GM12878 (cell line): ENCODE measurements around the gene KIAA0825. TPM values are rescaled to one million over a fixed set of nuclear protein-coding genes. Genes with fewer than 3 reads are reported as not detected.

Experiments
- ELK1 ChIP-seq: IDR thresholded peaks from 2 replicates; pipeline ENCODE4 v1.6.1; 2012; ENCODE audit warnings: low read depth, low read length, improper control_type of control experiment
- FOS ChIP-seq: IDR thresholded peaks from 3 replicates; pipeline ENCODE4 v1.6.1; 2011; ENCODE audit warnings: borderline replicate concordance; ENCODE audit not compliant: insufficient read length; ENCODE audit errors: extremely low read depth
- KDM1A ChIP-seq: fragments of 200-600 bp; sonication (generic); IDR thresholded peaks from 2 replicates; pipeline ENCODE4 v1.6.1; 2016; ENCODE audit warnings: borderline replicate concordance
- MXI1 ChIP-seq: fragments of 150-350 bp; IDR thresholded peaks from 2 replicates; pipeline ENCODE4 v1.6.1; 2011; ENCODE audit warnings: low read depth, mild to moderate bottlenecking, inconsistent platforms, low read length, improper control_type of control experiment
- PAX5 ChIP-seq: IDR thresholded peaks from 2 replicates; pipeline ENCODE4 v1.6.1; 2011; ENCODE audit warnings: low read depth, low read length, borderline replicate concordance
- SIN3A ChIP-seq: IDR thresholded peaks from 2 replicates; pipeline ENCODE4 v1.6.1; 2012; ENCODE audit warnings: low read depth, low read length, improper control_type of control experiment
- TCF12 ChIP-seq: IDR thresholded peaks from 2 replicates; pipeline ENCODE4 v1.6.1; 2011; ENCODE audit warnings: low read depth, mild to moderate bottlenecking, low read length
- ZBED1 ChIP-seq: IDR thresholded peaks from 2 replicates; pipeline ENCODE4 v1.6.1; 2016; ENCODE audit warnings: borderline replicate concordance
- ZNF622 ChIP-seq: fragments of 450-650 bp; IDR thresholded peaks from 2 replicates; pipeline ENCODE4 v1.6.1; 2017; ENCODE audit warnings: mild to moderate bottlenecking, inconsistent platforms
- ZZZ3 ChIP-seq: IDR thresholded peaks from 2 replicates; pipeline ENCODE4 v1.6.1; 2011; ENCODE audit warnings: low read depth; ENCODE audit not compliant: control insufficient read depth, insufficient read length
- polyA plus RNA-seq, 11 experiments: library from polyadenylated mRNA; depleted of rRNA in 4 of 11; unstranded in 6 of 11; stranded (reverse) in 5 of 11; fragments of >200 nt; fragmentation: Nextera tagmentation in 4 of 11; fragmentation: Illumina TruSeq in 1 of 11; extraction: Ambion mirVana in 4 of 11; extraction: Trizol in 1 of 11; gene quantifications; 1 replicate in 1 of 11; 2 replicates in 10 of 11; pipeline versions ENCODE4 v1.2.1 to v1.2.3, GENCODE V29; 2011 to 2016; ENCODE audit warnings: inconsistent platforms in 2 of 11, missing spikeins in 2 of 11, low read depth in 1 of 11
- total RNA-seq, 4 experiments: library from RNA; depleted of rRNA in 3 of 4; stranded (reverse); fragments of >200 nt in 3 of 4; fragmentation: Illumina TruSeq in 1 of 4; extraction: Trizol in 1 of 4; gene quantifications; 2 replicates each; pipeline versions ENCODE4 v1.2.1 to v1.2.3, GENCODE V29; 2013 to 2021
- TF ChIP-seq, protein P1 (sequence below), 3 experiments: IDR thresholded peaks in 2 of 3; conservative IDR thresholded peaks in 1 of 3; 2 replicates each; pipeline ENCODE4 v1.5.1; 2011; ENCODE audit warnings: low read depth in 3 of 3, low read length in 3 of 3, mild to moderate bottlenecking in 3 of 3, control low read depth in 2 of 3, moderate library complexity in 2 of 3, inconsistent platforms in 1 of 3, mixed read lengths in 1 of 3; ENCODE audit not compliant: control insufficient read depth in 2 of 3, insufficient read depth in 1 of 3; ENCODE audit errors: extremely low read depth in 1 of 3
- TF ChIP-seq, protein P2 (sequence below): IDR thresholded peaks from 2 replicates; pipeline ENCODE4 v1.6.1; 2011; ENCODE audit warnings: borderline replicate concordance, low read depth, mild to moderate bottlenecking, moderate library complexity, mixed read lengths, low read length; ENCODE audit not compliant: insufficient read depth; ENCODE audit errors: extremely low read length
- TF ChIP-seq, protein P3 (sequence below): fragments of 450-650 bp; formaldehyde crosslinking; IDR thresholded peaks from 2 replicates; pipeline ENCODE4 v1.4.0; 2020; ENCODE audit warnings: mild to moderate bottlenecking, moderate library complexity
- TF ChIP-seq, protein P4 (sequence below): fragments of 450-650 bp; IDR thresholded peaks from 2 replicates; pipeline ENCODE4 v1.6.1; 2014; ENCODE audit warnings: mild to moderate bottlenecking
- TF ChIP-seq, protein P5 (sequence below): fragments of 450-650 bp; IDR thresholded peaks from 2 replicates; pipeline ENCODE4 v1.6.1; 2017; ENCODE audit warnings: mild to moderate bottlenecking, moderate library complexity

The KIAA0825 gene
- total and polyA plus RNA-seq, 10 of the 15 experiments (the other 5 are each of a cell fraction or from before 2014, with no cell fraction given) = 0.55 to 1.9 (median 1.5) TPM

DNA sequence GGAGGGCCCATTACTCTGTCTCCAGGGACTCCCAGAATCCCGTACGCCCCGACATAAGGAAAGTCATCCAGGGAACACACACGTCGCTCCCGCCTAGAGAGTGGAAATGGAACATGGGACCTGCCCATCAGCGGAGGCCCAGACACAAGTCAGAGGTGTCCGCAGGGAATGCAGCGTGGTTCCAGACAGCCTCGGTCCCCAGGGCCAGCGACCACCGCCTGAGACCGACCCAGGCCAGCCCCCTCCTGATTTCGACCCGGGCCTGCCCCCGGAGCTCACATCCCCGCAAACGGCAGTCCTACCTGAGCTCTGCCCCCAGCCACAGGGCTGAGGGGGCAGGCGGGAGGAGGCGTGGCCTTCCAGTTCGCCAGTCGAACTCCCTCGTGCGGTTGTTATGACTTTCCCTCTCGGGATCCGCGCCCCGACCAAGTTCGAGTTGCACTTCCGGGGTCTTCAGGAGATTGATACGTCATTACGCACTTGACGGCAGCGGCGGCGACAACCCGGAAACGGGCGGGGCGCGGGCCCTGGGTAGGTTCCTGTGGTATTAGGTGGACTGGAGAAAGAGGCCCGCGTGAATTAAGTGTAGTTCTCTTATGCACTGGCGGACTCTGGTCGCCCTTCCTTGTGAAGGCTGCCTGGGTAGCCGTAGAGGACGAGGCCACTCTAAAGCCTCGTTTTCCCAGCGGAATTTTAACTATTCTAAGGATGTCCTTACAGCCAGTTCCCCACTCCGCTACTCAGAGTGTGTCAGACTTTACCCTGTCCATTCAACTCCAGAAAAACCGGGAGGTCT, 507.0 kb downstream of the KIAA0825 start (continued):
- TF ChIP-seq, protein P1, sequence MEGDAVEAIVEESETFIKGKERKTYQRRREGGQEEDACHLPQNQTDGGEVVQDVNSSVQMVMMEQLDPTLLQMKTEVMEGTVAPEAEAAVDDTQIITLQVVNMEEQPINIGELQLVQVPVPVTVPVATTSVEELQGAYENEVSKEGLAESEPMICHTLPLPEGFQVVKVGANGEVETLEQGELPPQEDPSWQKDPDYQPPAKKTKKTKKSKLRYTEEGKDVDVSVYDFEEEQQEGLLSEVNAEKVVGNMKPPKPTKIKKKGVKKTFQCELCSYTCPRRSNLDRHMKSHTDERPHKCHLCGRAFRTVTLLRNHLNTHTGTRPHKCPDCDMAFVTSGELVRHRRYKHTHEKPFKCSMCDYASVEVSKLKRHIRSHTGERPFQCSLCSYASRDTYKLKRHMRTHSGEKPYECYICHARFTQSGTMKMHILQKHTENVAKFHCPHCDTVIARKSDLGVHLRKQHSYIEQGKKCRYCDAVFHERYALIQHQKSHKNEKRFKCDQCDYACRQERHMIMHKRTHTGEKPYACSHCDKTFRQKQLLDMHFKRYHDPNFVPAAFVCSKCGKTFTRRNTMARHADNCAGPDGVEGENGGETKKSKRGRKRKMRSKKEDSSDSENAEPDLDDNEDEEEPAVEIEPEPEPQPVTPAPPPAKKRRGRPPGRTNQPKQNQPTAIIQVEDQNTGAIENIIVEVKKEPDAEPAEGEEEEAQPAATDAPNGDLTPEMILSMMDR (IDR thresholded peaks at IDR 0.05 in 2 of 3, conservative IDR thresholded peaks at IDR 0.05 in 1 of 3; ENCODE audit: control insufficient read depth in 2 of 3, extremely low read depth in 1 of 3, insufficient read depth in 1 of 3, low read depth in 3 of 3, low read length in 3 of 3) = no peak
- no peak for TF ChIP-seq KDM1A
- no peak for TF ChIP-seq ZNF622
- no peak for TF ChIP-seq PAX5
- no peak for TF ChIP-seq ZBED1
- TF ChIP-seq, protein P2, sequence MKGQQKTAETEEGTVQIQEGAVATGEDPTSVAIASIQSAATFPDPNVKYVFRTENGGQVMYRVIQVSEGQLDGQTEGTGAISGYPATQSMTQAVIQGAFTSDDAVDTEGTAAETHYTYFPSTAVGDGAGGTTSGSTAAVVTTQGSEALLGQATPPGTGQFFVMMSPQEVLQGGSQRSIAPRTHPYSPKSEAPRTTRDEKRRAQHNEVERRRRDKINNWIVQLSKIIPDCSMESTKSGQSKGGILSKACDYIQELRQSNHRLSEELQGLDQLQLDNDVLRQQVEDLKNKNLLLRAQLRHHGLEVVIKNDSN = no peak
- TF ChIP-seq, protein P3, sequence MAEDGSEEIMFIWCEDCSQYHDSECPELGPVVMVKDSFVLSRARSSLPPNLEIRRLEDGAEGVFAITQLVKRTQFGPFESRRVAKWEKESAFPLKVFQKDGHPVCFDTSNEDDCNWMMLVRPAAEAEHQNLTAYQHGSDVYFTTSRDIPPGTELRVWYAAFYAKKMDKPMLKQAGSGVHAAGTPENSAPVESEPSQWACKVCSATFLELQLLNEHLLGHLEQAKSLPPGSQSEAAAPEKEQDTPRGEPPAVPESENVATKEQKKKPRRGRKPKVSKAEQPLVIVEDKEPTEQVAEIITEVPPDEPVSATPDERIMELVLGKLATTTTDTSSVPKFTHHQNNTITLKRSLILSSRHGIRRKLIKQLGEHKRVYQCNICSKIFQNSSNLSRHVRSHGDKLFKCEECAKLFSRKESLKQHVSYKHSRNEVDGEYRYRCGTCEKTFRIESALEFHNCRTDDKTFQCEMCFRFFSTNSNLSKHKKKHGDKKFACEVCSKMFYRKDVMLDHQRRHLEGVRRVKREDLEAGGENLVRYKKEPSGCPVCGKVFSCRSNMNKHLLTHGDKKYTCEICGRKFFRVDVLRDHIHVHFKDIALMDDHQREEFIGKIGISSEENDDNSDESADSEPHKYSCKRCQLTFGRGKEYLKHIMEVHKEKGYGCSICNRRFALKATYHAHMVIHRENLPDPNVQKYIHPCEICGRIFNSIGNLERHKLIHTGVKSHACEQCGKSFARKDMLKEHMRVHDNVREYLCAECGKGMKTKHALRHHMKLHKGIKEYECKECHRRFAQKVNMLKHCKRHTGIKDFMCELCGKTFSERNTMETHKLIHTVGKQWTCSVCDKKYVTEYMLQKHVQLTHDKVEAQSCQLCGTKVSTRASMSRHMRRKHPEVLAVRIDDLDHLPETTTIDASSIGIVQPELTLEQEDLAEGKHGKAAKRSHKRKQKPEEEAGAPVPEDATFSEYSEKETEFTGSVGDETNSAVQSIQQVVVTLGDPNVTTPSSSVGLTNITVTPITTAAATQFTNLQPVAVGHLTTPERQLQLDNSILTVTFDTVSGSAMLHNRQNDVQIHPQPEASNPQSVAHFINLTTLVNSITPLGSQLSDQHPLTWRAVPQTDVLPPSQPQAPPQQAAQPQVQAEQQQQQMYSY (CRISPR knock-in tag) = no peak
- TF ChIP-seq TCF12 = no peak
- TF ChIP-seq, protein P4, sequence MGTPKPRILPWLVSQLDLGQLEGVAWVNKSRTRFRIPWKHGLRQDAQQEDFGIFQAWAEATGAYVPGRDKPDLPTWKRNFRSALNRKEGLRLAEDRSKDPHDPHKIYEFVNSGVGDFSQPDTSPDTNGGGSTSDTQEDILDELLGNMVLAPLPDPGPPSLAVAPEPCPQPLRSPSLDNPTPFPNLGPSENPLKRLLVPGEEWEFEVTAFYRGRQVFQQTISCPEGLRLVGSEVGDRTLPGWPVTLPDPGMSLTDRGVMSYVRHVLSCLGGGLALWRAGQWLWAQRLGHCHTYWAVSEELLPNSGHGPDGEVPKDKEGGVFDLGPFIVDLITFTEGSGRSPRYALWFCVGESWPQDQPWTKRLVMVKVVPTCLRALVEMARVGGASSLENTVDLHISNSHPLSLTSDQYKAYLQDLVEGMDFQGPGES = no peak
- TF ChIP-seq MXI1 = peak; percentile 58; the same call in 1 of the 2 replicates
- no peak for TF ChIP-seq ZZZ3
- TF ChIP-seq, protein P5, sequence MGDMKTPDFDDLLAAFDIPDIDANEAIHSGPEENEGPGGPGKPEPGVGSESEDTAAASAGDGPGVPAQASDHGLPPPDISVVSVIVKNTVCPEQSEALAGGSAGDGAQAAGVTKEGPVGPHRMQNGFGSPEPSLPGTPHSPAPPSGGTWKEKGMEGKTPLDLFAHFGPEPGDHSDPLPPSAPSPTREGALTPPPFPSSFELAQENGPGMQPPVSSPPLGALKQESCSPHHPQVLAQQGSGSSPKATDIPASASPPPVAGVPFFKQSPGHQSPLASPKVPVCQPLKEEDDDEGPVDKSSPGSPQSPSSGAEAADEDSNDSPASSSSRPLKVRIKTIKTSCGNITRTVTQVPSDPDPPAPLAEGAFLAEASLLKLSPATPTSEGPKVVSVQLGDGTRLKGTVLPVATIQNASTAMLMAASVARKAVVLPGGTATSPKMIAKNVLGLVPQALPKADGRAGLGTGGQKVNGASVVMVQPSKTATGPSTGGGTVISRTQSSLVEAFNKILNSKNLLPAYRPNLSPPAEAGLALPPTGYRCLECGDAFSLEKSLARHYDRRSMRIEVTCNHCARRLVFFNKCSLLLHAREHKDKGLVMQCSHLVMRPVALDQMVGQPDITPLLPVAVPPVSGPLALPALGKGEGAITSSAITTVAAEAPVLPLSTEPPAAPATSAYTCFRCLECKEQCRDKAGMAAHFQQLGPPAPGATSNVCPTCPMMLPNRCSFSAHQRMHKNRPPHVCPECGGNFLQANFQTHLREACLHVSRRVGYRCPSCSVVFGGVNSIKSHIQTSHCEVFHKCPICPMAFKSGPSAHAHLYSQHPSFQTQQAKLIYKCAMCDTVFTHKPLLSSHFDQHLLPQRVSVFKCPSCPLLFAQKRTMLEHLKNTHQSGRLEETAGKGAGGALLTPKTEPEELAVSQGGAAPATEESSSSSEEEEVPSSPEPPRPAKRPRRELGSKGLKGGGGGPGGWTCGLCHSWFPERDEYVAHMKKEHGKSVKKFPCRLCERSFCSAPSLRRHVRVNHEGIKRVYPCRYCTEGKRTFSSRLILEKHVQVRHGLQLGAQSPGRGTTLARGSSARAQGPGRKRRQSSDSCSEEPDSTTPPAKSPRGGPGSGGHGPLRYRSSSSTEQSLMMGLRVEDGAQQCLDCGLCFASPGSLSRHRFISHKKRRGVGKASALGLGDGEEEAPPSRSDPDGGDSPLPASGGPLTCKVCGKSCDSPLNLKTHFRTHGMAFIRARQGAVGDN = peak; percentile 84
- TF ChIP-seq SIN3A = peak; percentile 64; the same call in 1 of the 2 replicates
- peak; percentile 67; the same call in 1 of the 2 replicates for TF ChIP-seq ELK1
- no peak for TF ChIP-seq FOS
